ENCODE results near the gene CELF6.
"Not testable (repeated sequence)": the region's sequence is repeated elsewhere in the genome, so short reads cannot be mapped to it uniquely, and the experiment has no call there.

The CELF6 gene

DNA sequence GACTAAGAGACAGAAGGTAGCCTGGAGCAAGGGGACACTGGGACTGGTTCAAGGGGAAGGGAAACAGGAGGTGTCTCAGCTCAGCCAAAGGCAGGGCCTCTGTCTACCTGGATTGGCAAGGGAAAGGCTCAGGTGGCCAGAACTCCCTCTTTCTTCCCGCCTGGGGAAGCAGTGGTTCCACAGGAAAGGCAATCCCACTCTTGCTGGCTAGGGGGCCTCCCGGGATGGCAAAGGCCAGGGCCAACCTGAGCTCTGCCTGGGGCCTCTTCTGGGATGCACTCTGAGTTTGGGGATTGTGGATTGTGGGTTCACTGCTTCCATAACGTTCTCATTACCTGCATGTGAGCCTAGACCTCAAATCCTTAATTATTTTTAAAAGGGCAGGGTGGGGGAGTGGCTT lies 34.6 kb downstream of the CELF6 start:
- H3K4me3 ChIP-seq (ENCODE audit: insufficient read length, low read depth) = no peak overlapping the region
- no peak for DNase-seq (ENCODE audit: low read depth, low spot score)
- TF ChIP-seq ZNF274 (IDR thresholded peaks at IDR 0.05; ENCODE audit: low read depth, low read length) (no peak), SUZ12 (IDR thresholded peaks at IDR 0.05; ENCODE audit: extremely low read depth, insufficient read depth, insufficient read length) (no peak), YY1 (IDR thresholded peaks at IDR 0.05; ENCODE audit: insufficient read depth, insufficient read length) (no peak)
- no peaks in the 10 kb centered on the region for H3K4me1 ChIP-seq (ENCODE audit: insufficient read depth, insufficient read length)
- no peaks in the 10 kb centered on the region for H3K36me3 ChIP-seq (ENCODE audit: insufficient read depth, insufficient read length, low read length)
- H3K27me3 ChIP-seq (ENCODE audit: insufficient read depth, insufficient read length) = no peaks in the 10 kb centered on the region
- H3K9me3 ChIP-seq (ENCODE audit: insufficient read depth, low read length) = no peaks in the 10 kb centered on the region
- no peak overlapping the region for H3K9ac ChIP-seq (ENCODE audit: insufficient read length, low read depth)

DNA sequence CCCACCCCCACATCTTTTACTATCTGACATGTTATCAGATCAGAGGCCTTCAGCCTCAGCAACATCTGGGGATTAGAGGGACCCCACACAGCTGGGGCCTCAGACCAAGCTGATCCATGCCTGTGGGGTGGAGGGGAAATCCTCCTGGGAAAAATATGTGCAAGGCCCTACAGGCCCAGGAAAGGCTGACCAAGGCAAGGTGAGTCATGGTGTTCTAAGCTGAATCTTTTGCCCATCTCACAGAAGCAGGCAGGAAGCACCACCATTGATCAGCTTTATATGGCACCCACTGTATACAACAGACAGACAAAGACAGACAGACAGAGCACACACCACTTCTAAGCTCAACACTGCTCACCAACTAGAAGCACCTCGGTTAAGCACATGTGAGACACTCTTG lies 35.2 kb downstream of the CELF6 start:
- H3K9ac ChIP-seq (ENCODE audit: insufficient read length, low read depth) = no peak overlapping the region
- H3K27me3 ChIP-seq (ENCODE audit: insufficient read depth, insufficient read length) = no peaks in the 10 kb centered on the region
- H3K9me3 ChIP-seq (ENCODE audit: insufficient read depth, low read length) = no peaks in the 10 kb centered on the region
- H3K4me3 ChIP-seq (ENCODE audit: insufficient read length, low read depth) = no peak overlapping the region
- DNase-seq (ENCODE audit: low read depth, low spot score) = no peak
- no peaks in the 10 kb centered on the region for H3K36me3 ChIP-seq (ENCODE audit: insufficient read depth, insufficient read length, low read length)
- TF ChIP-seq ZNF274 (IDR thresholded peaks at IDR 0.05; ENCODE audit: low read depth, low read length) (no peak), SUZ12 (IDR thresholded peaks at IDR 0.05; ENCODE audit: extremely low read depth, insufficient read depth, insufficient read length) (no peak), YY1 (IDR thresholded peaks at IDR 0.05; ENCODE audit: insufficient read depth, insufficient read length) (no peak)
- no peaks in the 10 kb centered on the region for H3K4me1 ChIP-seq (ENCODE audit: insufficient read depth, insufficient read length)

DNA sequence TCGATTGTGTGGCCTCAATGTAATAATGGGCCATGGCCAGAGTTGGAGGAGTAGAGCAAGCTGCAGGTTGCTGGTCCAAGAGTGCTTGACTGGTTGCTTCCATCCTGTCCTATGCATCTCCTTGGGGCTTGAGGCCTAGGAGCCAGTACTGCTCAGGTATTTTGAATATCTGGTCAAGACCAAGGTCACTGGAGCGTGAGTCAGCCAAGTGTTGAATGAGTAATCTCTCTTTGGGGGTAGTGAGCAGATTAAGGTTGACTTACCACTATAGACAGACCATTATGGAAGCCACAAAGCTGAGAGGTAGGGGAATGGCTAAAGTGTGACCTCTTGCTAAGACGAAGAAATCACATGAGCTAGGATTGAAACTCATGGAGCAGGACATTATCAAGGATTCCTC lies 38.2 kb downstream of the CELF6 start:
- no peaks in the 10 kb centered on the region for H3K27me3 ChIP-seq (ENCODE audit: insufficient read depth, insufficient read length)
- DNase-seq (ENCODE audit: low read depth, low spot score) = no peak

DNA sequence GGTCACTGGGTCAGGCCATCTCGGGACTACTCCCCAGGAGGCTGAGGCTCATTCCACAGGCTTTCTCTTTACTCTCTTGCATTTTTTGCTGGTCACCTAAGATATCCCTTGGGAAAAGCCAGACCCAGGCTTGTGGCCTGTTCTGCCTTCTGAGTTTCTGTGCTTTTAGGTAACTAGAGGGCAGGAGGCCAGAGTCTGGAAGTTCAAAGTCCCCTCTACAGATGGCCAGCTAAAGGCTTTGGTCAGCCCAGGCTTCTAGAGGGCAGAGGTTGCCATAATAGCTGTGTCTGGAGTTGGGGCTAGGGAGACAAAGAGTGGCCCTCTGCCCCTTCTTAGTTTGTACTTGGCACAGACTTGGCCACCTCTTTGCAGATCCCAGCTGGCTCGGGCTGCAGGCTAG lies 39.2 kb downstream of the CELF6 start:
- DNase-seq (ENCODE audit: low read depth, low spot score) = no peak
- no peaks in the 10 kb centered on the region for H3K4me1 ChIP-seq (ENCODE audit: insufficient read depth, insufficient read length)
- no peaks in the 10 kb centered on the region for H3K9me3 ChIP-seq (ENCODE audit: insufficient read depth, low read length)
- TF ChIP-seq ZNF274 (IDR thresholded peaks at IDR 0.05; ENCODE audit: low read depth, low read length) (no peak), SUZ12 (IDR thresholded peaks at IDR 0.05; ENCODE audit: extremely low read depth, insufficient read depth, insufficient read length) (no peak), YY1 (IDR thresholded peaks at IDR 0.05; ENCODE audit: insufficient read depth, insufficient read length) (no peak)
- H3K9ac ChIP-seq (ENCODE audit: insufficient read length, low read depth) = no peak overlapping the region
- no peaks in the 10 kb centered on the region for H3K27me3 ChIP-seq (ENCODE audit: insufficient read depth, insufficient read length)
- H3K4me3 ChIP-seq (ENCODE audit: insufficient read length, low read depth) = no peak overlapping the region
- H3K36me3 ChIP-seq (ENCODE audit: insufficient read depth, insufficient read length, low read length) = no peaks in the 10 kb centered on the region

More for the DNA sequence above, 38.2 kb downstream of the CELF6 start:
- no peaks in the 10 kb centered on the region for H3K36me3 ChIP-seq (ENCODE audit: insufficient read depth, insufficient read length, low read length)
- H3K4me3 ChIP-seq (ENCODE audit: insufficient read length, low read depth) = no peak overlapping the region
- no peak overlapping the region for H3K9ac ChIP-seq (ENCODE audit: insufficient read length, low read depth)
- TF ChIP-seq ZNF274 (IDR thresholded peaks at IDR 0.05; ENCODE audit: low read depth, low read length) = no peak
- TF ChIP-seq SUZ12 (IDR thresholded peaks at IDR 0.05; ENCODE audit: extremely low read depth, insufficient read depth, insufficient read length) = no peak
- no peak for TF ChIP-seq YY1 (IDR thresholded peaks at IDR 0.05; ENCODE audit: insufficient read depth, insufficient read length)
- no peaks in the 10 kb centered on the region for H3K9me3 ChIP-seq (ENCODE audit: insufficient read depth, low read length)
- no peaks in the 10 kb centered on the region for H3K4me1 ChIP-seq (ENCODE audit: insufficient read depth, insufficient read length)

DNA sequence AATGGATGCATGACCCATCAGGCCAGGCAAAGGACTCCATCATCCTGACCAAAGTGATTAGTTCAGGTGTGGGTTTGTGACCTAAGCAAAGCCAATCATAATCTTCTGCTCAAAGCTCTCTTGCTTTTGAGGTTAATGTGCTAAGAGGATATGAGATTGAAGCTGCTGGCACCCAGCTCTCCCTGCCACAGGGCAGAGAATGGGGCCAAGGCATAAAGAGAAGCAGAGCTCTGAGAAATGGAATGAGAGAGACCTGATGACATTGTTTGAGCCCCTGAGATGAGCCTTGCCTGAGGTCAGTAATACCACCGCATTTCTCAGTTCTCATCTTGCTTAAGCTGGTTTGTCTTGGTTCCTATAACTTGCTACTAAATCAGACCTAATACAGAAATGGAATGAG lies 41.2 kb downstream of the CELF6 start:
- no peak overlapping the region for H3K4me3 ChIP-seq (ENCODE audit: insufficient read length, low read depth)
- H3K4me1 ChIP-seq (ENCODE audit: insufficient read depth, insufficient read length) = no peaks in the 10 kb centered on the region
- no peaks in the 10 kb centered on the region for H3K9me3 ChIP-seq (ENCODE audit: insufficient read depth, low read length)
- no peak overlapping the region for H3K9ac ChIP-seq (ENCODE audit: insufficient read length, low read depth)
- no peak for TF ChIP-seq ZNF274 (IDR thresholded peaks at IDR 0.05; ENCODE audit: low read depth, low read length)
- no peak for TF ChIP-seq YY1 (IDR thresholded peaks at IDR 0.05; ENCODE audit: insufficient read depth, insufficient read length)
- TF ChIP-seq SUZ12 (IDR thresholded peaks at IDR 0.05; ENCODE audit: extremely low read depth, insufficient read depth, insufficient read length) = no peak
- no peak for DNase-seq (ENCODE audit: low read depth, low spot score)
- no peaks in the 10 kb centered on the region for H3K36me3 ChIP-seq (ENCODE audit: insufficient read depth, insufficient read length, low read length)
- H3K27me3 ChIP-seq (ENCODE audit: insufficient read depth, insufficient read length) = no peaks in the 10 kb centered on the region

DNA sequence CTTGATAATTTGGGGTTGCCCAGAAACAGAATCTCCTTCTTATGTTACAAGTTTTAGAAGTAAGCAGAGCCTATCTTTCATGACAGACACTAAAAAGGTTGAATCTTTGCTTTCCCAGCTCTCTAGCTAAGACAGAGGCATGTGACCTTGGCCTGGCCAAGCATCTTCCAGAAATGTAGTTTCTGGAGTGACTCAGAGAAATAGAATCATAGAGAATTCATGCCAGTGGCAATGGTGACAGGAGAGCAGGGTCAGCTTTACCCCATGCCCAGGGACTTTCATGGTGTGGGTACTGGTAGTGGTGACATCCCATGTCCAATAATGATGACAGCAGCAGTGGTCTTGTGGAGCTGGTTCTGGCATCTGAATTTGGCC lies 43.6 kb downstream of the CELF6 start:
- no peak overlapping the region for H3K4me3 ChIP-seq (ENCODE audit: insufficient read length, low read depth)
- H3K36me3 ChIP-seq (ENCODE audit: insufficient read depth, insufficient read length, low read length) = no peaks in the 10 kb centered on the region
- no peaks in the 10 kb centered on the region for H3K27me3 ChIP-seq (ENCODE audit: insufficient read depth, insufficient read length)
- no peaks in the 10 kb centered on the region for H3K9me3 ChIP-seq (ENCODE audit: insufficient read depth, low read length)
- no peaks in the 10 kb centered on the region for H3K4me1 ChIP-seq (ENCODE audit: insufficient read depth, insufficient read length)
- TF ChIP-seq YY1 (IDR thresholded peaks at IDR 0.05; ENCODE audit: insufficient read depth, insufficient read length) = no peak
- no peak for TF ChIP-seq SUZ12 (IDR thresholded peaks at IDR 0.05; ENCODE audit: extremely low read depth, insufficient read depth, insufficient read length)
- TF ChIP-seq ZNF274 (IDR thresholded peaks at IDR 0.05; ENCODE audit: low read depth, low read length) = no peak
- H3K9ac ChIP-seq (ENCODE audit: insufficient read length, low read depth) = no peak overlapping the region
- DNase-seq (ENCODE audit: low read depth, low spot score) = no peak

DNA sequence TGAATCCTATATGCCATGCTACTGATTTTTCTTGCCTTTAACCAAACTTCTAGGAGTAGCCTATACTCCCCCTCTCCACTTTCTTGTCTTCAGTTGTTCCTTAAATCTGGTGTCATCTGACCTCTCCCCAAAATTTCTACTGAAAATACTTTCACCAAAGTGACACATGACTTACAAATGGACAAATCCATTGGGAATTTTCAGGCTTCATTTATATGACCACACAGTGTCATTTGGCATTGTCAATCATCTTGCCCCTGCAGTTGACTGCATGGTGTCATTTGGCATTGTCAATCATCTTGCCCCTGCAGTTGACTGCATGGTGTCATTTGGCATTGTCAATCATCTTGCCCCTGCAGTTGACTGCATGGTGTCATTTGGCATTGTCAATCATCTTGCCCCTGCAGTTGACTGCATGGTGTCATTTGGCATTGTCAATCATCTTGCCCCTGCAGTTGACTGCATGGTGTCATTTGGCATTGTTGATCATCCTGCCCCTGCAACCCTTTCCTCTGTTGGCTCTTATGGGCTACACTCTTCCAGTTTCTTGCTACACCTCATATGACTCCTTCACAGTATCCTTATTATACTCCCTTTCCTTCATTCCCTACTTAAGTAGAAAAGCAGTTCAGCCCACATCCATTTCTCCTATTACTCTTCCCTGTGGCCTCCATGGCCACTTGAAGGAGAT lies 44.2 kb downstream of the CELF6 start:
- not testable (repeated sequence) for H3K4me1 ChIP-seq (ENCODE audit: insufficient read depth, insufficient read length); H3K9me3 ChIP-seq (ENCODE audit: insufficient read depth, low read length); H3K27me3 ChIP-seq (ENCODE audit: insufficient read depth, insufficient read length); H3K36me3 ChIP-seq (ENCODE audit: insufficient read depth, insufficient read length, low read length); DNase-seq (ENCODE audit: low read depth, low spot score); H3K9ac ChIP-seq (ENCODE audit: insufficient read length, low read depth); H3K4me3 ChIP-seq (ENCODE audit: insufficient read length, low read depth)

DNA sequence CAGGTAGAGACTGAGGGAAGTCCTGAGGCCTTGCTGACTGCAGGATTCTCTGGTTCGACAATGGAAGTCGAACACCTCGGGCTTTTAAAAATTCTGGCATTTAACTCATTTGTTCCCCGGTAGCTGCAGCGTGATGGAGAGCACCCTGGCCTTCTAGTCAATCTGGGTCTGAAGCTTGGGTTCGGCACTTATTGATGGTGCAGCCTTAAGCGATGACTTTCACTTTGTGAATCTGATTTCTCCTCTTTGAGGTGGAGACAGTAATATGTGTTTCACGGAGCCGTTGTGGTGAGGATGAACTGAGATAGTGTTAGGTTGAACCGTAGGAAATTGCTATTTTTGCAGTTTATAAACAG lies 47.0 kb downstream of the CELF6 start:
- Histone ChIP-seq H3K9me3 (ENCODE audit: insufficient read depth, low read length) (no peaks in the 10 kb centered on the region), H3K36me3 (ENCODE audit: insufficient read depth, insufficient read length, low read length) (peaks cover 30% of the 10 kb centered on the region), H3K27me3 (ENCODE audit: insufficient read depth, insufficient read length) (no peaks in the 10 kb centered on the region), H3K4me1 (ENCODE audit: insufficient read depth, insufficient read length) (no peaks in the 10 kb centered on the region), H3K9ac (ENCODE audit: insufficient read length, low read depth) (peak overlapping the region; percentile 92), H3K4me3 (ENCODE audit: insufficient read length, low read depth) (peak overlapping the region; percentile 95)
- DNase-seq (ENCODE audit: low read depth, low spot score) = no peak
- no peak for TF ChIP-seq ZNF274 (IDR thresholded peaks at IDR 0.05; ENCODE audit: low read depth, low read length)
- no peak for TF ChIP-seq YY1 (IDR thresholded peaks at IDR 0.05; ENCODE audit: insufficient read depth, insufficient read length)
- no peak for TF ChIP-seq SUZ12 (IDR thresholded peaks at IDR 0.05; ENCODE audit: extremely low read depth, insufficient read depth, insufficient read length)

Measured in NT2/D1 (cell line).